ENCODE data around the gene PC.
A peak's percentile ranks its signal among the peaks of the same experiment; 100 is the strongest.

DNA sequence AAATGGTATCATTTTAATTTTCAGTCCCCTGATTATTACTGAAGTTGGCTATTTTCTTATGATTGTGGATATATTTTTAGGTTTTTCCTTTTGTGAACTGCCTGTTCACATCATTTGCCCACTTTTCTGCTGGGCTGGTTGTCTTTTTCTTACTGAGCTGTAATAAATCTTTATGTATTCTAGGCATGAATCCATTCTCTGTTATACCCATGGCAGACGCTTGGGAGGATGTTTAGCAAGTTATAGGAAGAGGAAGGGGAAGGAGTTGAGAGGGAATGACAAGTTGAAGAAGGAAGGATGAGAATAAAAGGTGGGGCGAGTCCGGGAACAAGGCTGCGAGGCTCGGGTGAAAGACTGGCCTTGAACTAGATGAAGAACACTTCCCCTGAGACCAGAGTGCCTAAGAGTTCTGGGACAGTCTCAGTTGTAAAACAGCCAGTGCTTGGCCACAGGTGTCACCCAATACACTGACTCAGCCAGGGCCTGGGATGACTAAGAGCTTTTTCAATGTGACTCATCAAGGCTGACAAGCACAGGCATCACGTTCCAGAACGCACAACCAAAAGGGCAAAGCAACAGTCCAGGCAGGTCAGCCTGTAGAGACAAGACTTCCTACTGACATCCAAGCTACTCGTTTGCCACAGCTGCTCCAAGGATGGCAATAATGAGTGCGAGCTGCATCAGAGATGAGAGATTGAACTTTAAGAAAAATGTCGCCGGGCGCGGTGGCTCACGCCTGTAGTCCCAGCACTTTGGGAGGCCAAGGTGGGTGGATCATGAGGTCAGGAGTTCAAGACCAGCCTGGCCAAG lies 66.1 kb downstream of the PC start:
- no peak for TF ChIP-seq EZH2 (IDR thresholded peaks at IDR 0.05; ENCODE audit: low read length)
- TF ChIP-seq, protein P1, sequence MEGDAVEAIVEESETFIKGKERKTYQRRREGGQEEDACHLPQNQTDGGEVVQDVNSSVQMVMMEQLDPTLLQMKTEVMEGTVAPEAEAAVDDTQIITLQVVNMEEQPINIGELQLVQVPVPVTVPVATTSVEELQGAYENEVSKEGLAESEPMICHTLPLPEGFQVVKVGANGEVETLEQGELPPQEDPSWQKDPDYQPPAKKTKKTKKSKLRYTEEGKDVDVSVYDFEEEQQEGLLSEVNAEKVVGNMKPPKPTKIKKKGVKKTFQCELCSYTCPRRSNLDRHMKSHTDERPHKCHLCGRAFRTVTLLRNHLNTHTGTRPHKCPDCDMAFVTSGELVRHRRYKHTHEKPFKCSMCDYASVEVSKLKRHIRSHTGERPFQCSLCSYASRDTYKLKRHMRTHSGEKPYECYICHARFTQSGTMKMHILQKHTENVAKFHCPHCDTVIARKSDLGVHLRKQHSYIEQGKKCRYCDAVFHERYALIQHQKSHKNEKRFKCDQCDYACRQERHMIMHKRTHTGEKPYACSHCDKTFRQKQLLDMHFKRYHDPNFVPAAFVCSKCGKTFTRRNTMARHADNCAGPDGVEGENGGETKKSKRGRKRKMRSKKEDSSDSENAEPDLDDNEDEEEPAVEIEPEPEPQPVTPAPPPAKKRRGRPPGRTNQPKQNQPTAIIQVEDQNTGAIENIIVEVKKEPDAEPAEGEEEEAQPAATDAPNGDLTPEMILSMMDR (optimal IDR thresholded peaks at IDR 0.05 in 1 of 3, IDR thresholded peaks at IDR 0.05 in 1 of 3, conservative IDR thresholded peaks at IDR 0.05 in 1 of 3; ENCODE audit: extremely low read depth in 1 of 3, insufficient read depth in 2 of 3, low read length in 3 of 3): peak in 1 of 3 experiments; percentile 8
